Measurements from ENCODE around the gene NUB1.
A peak's percentile ranks its signal among the peaks of the same experiment; 100 is the strongest.

NUB1 gene

DNA sequence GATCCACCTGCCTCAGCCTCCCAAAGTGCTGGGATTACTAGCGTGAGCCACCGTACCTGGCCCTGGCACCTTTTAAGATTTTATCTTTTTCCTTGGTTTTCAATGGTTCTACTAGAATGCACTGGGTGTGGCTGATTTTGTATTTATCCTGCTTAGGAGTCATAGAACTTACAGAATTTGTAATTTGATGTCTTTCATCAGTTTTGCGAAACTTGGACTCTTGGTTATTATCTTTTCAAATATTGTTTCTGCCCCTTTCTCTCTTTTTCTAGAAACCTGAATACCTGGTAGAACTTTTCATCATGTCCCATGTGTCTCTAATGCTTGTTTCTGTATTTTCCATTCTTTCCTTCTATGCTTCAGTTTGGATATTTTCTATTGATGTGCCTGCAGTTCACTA is 2.8 kb upstream of the NUB1 start:
- H3K27ac ChIP-seq: no peak overlapping the region

DNA sequence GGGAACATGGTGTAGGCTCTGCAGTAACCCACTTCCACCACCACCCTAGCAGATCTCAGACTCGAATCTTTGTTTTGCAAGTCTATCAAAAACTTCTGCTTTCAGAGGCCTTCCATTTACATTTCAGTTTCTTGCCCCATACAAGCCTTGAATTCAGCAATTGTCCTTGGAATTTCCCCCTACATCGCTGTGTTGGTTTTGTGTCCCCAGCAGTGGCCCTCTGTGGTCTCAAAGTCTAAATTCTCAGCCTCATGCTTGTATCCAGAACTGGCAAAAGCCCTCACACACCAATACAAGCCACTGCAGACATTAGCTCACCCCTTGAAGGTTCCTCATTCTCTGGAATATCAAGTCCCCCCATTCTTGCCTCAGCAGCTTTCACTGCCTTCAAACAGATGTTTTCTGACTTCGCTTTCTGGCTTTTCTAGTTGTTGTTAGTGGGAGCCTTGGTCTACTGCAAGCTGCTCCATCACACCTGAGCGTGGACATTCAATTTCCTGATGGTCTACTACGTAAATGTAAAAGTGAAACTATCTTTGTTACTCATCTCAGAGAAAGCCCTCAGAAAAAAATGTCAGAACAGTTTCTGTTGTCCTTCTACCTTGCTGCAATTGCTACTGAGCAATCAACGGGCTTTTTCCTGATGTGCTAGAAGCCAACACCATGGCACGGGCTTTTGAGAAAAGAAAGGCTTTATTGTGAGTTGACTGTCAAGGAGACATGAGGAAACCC is 1.8 kb upstream of the NUB1 start:
- TF ChIP-seq, protein P1, sequence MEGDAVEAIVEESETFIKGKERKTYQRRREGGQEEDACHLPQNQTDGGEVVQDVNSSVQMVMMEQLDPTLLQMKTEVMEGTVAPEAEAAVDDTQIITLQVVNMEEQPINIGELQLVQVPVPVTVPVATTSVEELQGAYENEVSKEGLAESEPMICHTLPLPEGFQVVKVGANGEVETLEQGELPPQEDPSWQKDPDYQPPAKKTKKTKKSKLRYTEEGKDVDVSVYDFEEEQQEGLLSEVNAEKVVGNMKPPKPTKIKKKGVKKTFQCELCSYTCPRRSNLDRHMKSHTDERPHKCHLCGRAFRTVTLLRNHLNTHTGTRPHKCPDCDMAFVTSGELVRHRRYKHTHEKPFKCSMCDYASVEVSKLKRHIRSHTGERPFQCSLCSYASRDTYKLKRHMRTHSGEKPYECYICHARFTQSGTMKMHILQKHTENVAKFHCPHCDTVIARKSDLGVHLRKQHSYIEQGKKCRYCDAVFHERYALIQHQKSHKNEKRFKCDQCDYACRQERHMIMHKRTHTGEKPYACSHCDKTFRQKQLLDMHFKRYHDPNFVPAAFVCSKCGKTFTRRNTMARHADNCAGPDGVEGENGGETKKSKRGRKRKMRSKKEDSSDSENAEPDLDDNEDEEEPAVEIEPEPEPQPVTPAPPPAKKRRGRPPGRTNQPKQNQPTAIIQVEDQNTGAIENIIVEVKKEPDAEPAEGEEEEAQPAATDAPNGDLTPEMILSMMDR (conservative IDR thresholded peaks at IDR 0.05): no peak

More for the DNA sequence above, 2.8 kb upstream of the NUB1 start:
- TF ChIP-seq, protein P1 (conservative IDR thresholded peaks at IDR 0.05): no peak

DNA sequence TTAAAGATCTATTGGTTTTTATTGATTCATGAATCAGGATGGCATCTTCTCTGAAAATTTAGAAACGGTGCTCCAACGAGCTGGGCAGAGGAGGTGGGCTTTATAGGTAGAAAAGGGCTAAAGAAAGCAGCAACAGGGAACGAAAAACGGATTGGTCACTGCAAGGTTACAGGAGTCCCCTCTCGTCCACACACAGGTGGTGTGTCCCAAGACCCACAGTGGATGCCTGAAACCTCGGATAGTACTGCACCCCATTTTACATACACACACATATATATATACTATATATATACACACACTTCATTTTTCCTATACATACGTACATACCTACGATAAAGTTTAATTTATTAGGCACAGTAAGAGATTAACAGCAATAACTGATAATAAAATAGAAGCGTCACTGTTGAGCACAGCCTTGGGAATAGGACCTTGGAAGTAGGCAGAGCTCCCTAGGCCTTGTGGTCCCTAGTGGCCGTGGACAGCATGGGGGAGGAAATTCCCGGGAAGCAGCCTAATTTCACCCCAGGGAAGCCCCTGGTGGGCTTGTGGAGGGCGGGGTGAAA is 737 bp upstream of the NUB1 start:
- peak overlapping the region; percentile 82 for H3K27ac ChIP-seq
- TF ChIP-seq, protein P1 (conservative IDR thresholded peaks at IDR 0.05): no peak

More for the DNA sequence above, 1.8 kb upstream of the NUB1 start:
- no peak overlapping the region for H3K27ac ChIP-seq

- TF ChIP-seq, protein P1 (conservative IDR thresholded peaks at IDR 0.05): no peak
- H3K27ac ChIP-seq: peak overlapping the region; percentile 82
Observed at GRCh38 chr7:151342102-151342646, 562 bp downstream of the NUB1 start.

- TF ChIP-seq, protein P1 (conservative IDR thresholded peaks at IDR 0.05): no peak
- H3K27ac ChIP-seq: peak overlapping the region; percentile 82
Observed at GRCh38 chr7:151342811-151343210, 1.2 kb downstream of the NUB1 start.

DNA sequence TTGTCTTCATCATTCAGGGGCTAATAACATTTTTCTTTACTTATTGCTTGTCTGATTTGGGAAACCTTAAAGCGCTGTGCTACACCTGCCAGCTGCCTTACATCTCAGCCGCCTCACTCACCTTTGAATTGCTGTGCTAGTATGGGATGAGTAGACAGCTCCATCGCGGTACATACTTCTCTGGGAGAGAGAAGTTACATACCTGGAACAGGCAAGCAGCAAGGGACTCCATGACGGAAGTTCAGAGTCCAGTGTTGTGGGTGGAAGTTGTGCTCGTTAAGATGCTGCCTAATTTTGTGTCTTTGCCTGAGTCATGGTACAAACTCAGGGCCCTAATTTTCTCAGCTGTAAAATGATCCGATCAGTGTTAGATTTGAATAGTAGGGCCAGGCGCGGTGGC is 1.9 kb downstream of the NUB1 start:
- TF ChIP-seq, protein P1 (conservative IDR thresholded peaks at IDR 0.05): no peak
- no peak overlapping the region for H3K27ac ChIP-seq

DNA sequence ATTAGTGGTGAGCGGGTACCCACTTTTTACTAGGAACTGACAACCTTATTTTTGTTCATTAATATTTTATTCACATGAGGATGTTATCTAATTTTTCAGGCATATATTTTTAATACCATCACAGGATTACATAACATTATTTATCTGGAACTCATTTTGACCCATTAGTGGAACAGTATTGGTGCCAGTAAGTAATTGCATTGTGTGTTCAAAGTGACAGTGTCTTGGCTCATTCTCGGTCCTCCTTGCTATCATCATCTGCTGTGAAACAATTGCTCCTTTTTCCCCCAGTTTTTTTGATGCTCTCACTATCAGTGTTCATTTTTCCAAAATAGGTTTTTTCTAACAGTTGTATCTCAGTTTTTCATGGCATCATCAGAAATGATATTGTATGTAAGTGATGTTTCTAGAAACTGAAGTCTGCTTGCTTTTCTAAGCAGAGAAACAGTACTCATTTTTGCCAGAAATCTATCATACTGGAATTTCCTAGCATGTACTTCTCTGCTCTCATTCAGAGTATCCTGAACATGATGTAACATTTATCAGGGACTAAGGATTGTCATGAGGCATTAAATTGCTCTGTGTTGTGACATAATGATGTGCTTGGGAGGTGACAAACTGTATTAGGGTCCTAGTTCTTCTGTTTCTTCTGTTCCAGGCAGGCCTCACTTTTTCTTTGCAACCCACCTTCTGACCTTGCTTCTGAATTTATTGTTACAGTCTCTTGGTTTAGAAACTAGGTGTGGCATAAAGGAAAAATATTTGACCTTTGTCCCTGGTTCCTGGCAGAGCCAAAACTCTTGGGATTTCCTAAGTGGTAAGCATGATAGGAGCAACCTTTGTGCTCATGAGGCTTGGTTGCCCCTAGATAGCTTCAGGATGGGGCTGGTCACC is 4.2 kb downstream of the NUB1 start:
- H3K27ac ChIP-seq: no peak overlapping the region
- TF ChIP-seq, protein P1 (conservative IDR thresholded peaks at IDR 0.05): no peak

All from VCaP (cell line).